ENCODE data around the gene CD33. TPM values are rescaled to one million over a fixed set of nuclear protein-coding genes. Genes with fewer than 3 reads are reported as not detected.

The CD33 gene
- polyA plus RNA-seq, 1 donor from 2014 or later, result not detected

DNA sequence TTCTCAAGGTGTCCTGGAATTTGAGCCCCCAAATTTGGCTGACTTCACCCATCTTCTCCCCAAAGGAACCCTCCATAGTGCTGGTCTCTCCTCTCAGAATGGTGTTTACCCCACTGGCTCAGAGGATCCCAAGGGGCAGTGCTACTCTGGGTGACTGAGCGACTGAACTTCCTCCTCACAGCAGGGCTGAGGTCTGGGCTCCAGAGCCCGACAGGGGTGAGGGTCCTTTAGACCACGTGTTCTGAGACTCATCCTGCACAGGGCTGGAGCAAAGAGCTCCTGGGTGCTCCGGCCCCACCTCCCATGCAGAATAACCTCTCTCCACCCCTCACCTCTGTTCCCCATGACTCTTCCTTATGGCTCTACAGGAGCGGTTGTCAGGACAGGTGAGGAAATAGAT lies 23.2 kb upstream of the CD33 start:
- Histone ChIP-seq H4K20me1 (ENCODE audit: insufficient read depth) (no peaks in the 10 kb centered on the region), H3F3A (ENCODE audit: insufficient read depth, low read length, poor library complexity, severe bottlenecking) (no peaks in the 10 kb centered on the region), H3K9me3 (ENCODE audit: low read length) (no peaks in the 10 kb centered on the region), H3K36me3 (ENCODE audit: insufficient read depth, low read length) (no peaks in the 10 kb centered on the region), H3K27ac (ENCODE audit: low read length) (no peak overlapping the region), H3K9me2 (ENCODE audit: insufficient read depth, low read length) (no peaks in the 10 kb centered on the region), H3K4me3 (ENCODE audit: low read length) (no peak overlapping the region), H2AFZ (ENCODE audit: low read depth, low read length) (no peak overlapping the region), H3K79me2 (replicated peaks; ENCODE audit: insufficient read depth, low read length) (no peaks in the 10 kb centered on the region), H3K4me2 (ENCODE audit: low read length) (no peak overlapping the region), H3K27me3 (ENCODE audit: insufficient read depth, low read depth, low read length) (no peaks in the 10 kb centered on the region), H3K9ac (ENCODE audit: low read length) (no peak overlapping the region)
- TF ChIP-seq, protein P1, sequence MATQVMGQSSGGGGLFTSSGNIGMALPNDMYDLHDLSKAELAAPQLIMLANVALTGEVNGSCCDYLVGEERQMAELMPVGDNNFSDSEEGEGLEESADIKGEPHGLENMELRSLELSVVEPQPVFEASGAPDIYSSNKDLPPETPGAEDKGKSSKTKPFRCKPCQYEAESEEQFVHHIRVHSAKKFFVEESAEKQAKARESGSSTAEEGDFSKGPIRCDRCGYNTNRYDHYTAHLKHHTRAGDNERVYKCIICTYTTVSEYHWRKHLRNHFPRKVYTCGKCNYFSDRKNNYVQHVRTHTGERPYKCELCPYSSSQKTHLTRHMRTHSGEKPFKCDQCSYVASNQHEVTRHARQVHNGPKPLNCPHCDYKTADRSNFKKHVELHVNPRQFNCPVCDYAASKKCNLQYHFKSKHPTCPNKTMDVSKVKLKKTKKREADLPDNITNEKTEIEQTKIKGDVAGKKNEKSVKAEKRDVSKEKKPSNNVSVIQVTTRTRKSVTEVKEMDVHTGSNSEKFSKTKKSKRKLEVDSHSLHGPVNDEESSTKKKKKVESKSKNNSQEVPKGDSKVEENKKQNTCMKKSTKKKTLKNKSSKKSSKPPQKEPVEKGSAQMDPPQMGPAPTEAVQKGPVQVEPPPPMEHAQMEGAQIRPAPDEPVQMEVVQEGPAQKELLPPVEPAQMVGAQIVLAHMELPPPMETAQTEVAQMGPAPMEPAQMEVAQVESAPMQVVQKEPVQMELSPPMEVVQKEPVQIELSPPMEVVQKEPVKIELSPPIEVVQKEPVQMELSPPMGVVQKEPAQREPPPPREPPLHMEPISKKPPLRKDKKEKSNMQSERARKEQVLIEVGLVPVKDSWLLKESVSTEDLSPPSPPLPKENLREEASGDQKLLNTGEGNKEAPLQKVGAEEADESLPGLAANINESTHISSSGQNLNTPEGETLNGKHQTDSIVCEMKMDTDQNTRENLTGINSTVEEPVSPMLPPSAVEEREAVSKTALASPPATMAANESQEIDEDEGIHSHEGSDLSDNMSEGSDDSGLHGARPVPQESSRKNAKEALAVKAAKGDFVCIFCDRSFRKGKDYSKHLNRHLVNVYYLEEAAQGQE (IDR thresholded peaks at IDR 0.05; ENCODE audit: borderline replicate concordance), result no peak
- TF ChIP-seq SMC3 (conservative IDR thresholded peaks at IDR 0.05; ENCODE audit: poor library complexity), result no peak
- no peak for TF ChIP-seq EZH2 (IDR thresholded peaks at IDR 0.05; ENCODE audit: borderline replicate concordance, insufficient read depth, low read length, poor library complexity, severe bottlenecking)
- TF ChIP-seq POLR2AphosphoS5 (IDR thresholded peaks at IDR 0.05), result no peak
- TF ChIP-seq, protein P2, sequence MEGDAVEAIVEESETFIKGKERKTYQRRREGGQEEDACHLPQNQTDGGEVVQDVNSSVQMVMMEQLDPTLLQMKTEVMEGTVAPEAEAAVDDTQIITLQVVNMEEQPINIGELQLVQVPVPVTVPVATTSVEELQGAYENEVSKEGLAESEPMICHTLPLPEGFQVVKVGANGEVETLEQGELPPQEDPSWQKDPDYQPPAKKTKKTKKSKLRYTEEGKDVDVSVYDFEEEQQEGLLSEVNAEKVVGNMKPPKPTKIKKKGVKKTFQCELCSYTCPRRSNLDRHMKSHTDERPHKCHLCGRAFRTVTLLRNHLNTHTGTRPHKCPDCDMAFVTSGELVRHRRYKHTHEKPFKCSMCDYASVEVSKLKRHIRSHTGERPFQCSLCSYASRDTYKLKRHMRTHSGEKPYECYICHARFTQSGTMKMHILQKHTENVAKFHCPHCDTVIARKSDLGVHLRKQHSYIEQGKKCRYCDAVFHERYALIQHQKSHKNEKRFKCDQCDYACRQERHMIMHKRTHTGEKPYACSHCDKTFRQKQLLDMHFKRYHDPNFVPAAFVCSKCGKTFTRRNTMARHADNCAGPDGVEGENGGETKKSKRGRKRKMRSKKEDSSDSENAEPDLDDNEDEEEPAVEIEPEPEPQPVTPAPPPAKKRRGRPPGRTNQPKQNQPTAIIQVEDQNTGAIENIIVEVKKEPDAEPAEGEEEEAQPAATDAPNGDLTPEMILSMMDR (IDR thresholded peaks at IDR 0.05; ENCODE audit: poor library complexity, severe bottlenecking), result no peak
- no peak for TF ChIP-seq EP300 (conservative IDR thresholded peaks at IDR 0.05; ENCODE audit: poor library complexity, severe bottlenecking)
- no peak for TF ChIP-seq MXI1 (conservative IDR thresholded peaks at IDR 0.05; ENCODE audit: poor library complexity, severe bottlenecking)
- TF ChIP-seq TAF1 (IDR thresholded peaks at IDR 0.05; ENCODE audit: low read depth), result no peak
- no peak for TF ChIP-seq RAD21 (conservative IDR thresholded peaks at IDR 0.05)

DNA sequence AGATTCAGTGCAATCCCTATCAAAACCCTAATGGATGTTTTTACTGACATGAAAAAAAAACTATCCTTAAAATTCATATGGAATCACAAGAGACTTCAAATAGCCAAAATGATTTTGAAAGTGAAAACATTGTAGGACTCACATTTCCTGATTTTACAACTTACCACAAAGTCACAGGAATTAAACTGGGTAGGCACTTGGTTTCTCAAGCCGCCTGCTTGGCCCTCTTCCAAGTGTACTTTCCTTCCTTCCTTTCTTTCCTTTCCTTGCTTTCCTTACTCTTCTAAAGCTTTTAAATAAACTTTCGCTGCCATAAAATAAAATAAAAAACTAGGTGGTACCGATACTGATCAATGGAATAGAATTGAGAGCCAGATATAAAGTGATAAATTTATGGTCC lies 21.0 kb upstream of the CD33 start:
- Histone ChIP-seq H2AFZ (ENCODE audit: low read depth, low read length) (no peak overlapping the region), H3K4me3 (ENCODE audit: low read length) (no peak overlapping the region)
- TF ChIP-seq RAD21 (conservative IDR thresholded peaks at IDR 0.05) (no peak), EP300 (conservative IDR thresholded peaks at IDR 0.05; ENCODE audit: poor library complexity, severe bottlenecking) (no peak), POLR2AphosphoS5 (IDR thresholded peaks at IDR 0.05) (no peak), SMC3 (conservative IDR thresholded peaks at IDR 0.05; ENCODE audit: poor library complexity) (no peak), TAF1 (IDR thresholded peaks at IDR 0.05; ENCODE audit: low read depth) (no peak), MXI1 (conservative IDR thresholded peaks at IDR 0.05; ENCODE audit: poor library complexity, severe bottlenecking) (no peak), EZH2 (IDR thresholded peaks at IDR 0.05; ENCODE audit: borderline replicate concordance, insufficient read depth, low read length, poor library complexity, severe bottlenecking) (no peak)
- TF ChIP-seq, protein P2 (IDR thresholded peaks at IDR 0.05; ENCODE audit: poor library complexity, severe bottlenecking), result no peak
- TF ChIP-seq, protein P1 (IDR thresholded peaks at IDR 0.05; ENCODE audit: borderline replicate concordance), result no peak

More for the DNA sequence above, 21.0 kb upstream of the CD33 start:
- Histone ChIP-seq H3K27ac (ENCODE audit: low read length) (no peak overlapping the region), H3F3A (ENCODE audit: insufficient read depth, low read length, poor library complexity, severe bottlenecking) (no peaks in the 10 kb centered on the region), H3K27me3 (ENCODE audit: insufficient read depth, low read depth, low read length) (no peaks in the 10 kb centered on the region), H3K4me2 (ENCODE audit: low read length) (no peak overlapping the region), H3K36me3 (ENCODE audit: insufficient read depth, low read length) (no peaks in the 10 kb centered on the region), H3K9me2 (ENCODE audit: insufficient read depth, low read length) (no peaks in the 10 kb centered on the region), H3K9me3 (ENCODE audit: low read length) (no peaks in the 10 kb centered on the region), H3K9ac (ENCODE audit: low read length) (no peak overlapping the region), H4K20me1 (ENCODE audit: insufficient read depth) (no peaks in the 10 kb centered on the region), H3K79me2 (replicated peaks; ENCODE audit: insufficient read depth, low read length) (no peaks in the 10 kb centered on the region)
